GM21619 (cell line): ENCODE data around the gene LAMTOR4.

ENCODE experiments used
- ATAC-seq: cut with Tn5 transposase; IDR thresholded peaks from one replicate; pipeline ENCODE4 v1.9.1; 2021; ENCODE audit not compliant: unreplicated experiment

LAMTOR4 gene

GRCh38 chr7:100152937-100153666 is 4.4 kb downstream of the LAMTOR4 start:
- ATAC-seq: no peak

GRCh38 chr7:100153708-100154535 is 5.2 kb downstream of the LAMTOR4 start:
- ATAC-seq: no peak

- no peak for ATAC-seq
Observed at GRCh38 chr7:100154651-100155491, 6.2 kb downstream of the LAMTOR4 start.

GRCh38 chr7:100155553-100156317 is 7.0 kb downstream of the LAMTOR4 start:
- no peak for ATAC-seq

- no peak for ATAC-seq
Observed at GRCh38 chr7:100156331-100157068, 7.8 kb downstream of the LAMTOR4 start.

- no peak for ATAC-seq
Observed at GRCh38 chr7:100157069-100157333, 8.3 kb downstream of the LAMTOR4 start.

GRCh38 chr7:100157334-100158228 is 8.9 kb downstream of the LAMTOR4 start:
- no peak for ATAC-seq

- ATAC-seq: peak; percentile 70
Observed at GRCh38 chr7:100158229-100159098, 9.7 kb downstream of the LAMTOR4 start, which contains the start of gene TRAPPC14. TSS of gene TRAPPC14 (minus strand) at chr7:100158723. CDS start at chr7:100158499, 224 bp downstream.

GRCh38 chr7:100159099-100159623 is 10.4 kb downstream of the LAMTOR4 start:
- no peak for ATAC-seq

- no peak for ATAC-seq
Observed at GRCh38 chr7:100160067-100160466, 11.3 kb downstream of the LAMTOR4 start.

GRCh38 chr7:100163006-100163531 is 14.4 kb downstream of the LAMTOR4 start:
- ATAC-seq: no peak

GRCh38 chr7:100163871-100164270 is 15.2 kb downstream of the LAMTOR4 start:
- no peak for ATAC-seq

GRCh38 chr7:100166317-100166940 is 17.7 kb downstream of the LAMTOR4 start:
- ATAC-seq: no peak

- no peak for ATAC-seq
Observed at GRCh38 chr7:100166970-100167911, 18.5 kb downstream of the LAMTOR4 start.

- ATAC-seq: no peak
Observed at GRCh38 chr7:100167912-100168323, 19.2 kb downstream of the LAMTOR4 start.
